OCI-LY7 (cell line): ENCODE results near the gene PRKG1.

Source experiments
- CTCF ChIP-seq: fragments of 200-600 bp; sonication (generic); conservative IDR thresholded peaks from 2 replicates; pipeline ENCODE4 v1.5.1; 2014; ENCODE audit warnings: mild to moderate bottlenecking, antibody characterized with exemption, low read length, moderate library complexity, mixed read lengths
- EZH2phosphoT487 ChIP-seq: fragments of 200-600 bp; sonication (generic); IDR thresholded peaks from 2 replicates; pipeline ENCODE4 v1.6.1; 2018; ENCODE audit warnings: low read depth, borderline replicate concordance, mild to moderate bottlenecking, mixed run types, antibody characterized with exemption, low read length, moderate library complexity, mixed read lengths

- TF ChIP-seq CTCF, result no peak
- TF ChIP-seq EZH2phosphoT487, result no peak
These were observed 670.1 kb downstream of the PRKG1 start for GRCh38 chr10:51744235-51745000.
